GM18511 (cell line): ENCODE data around the gene FBXL7.
"Not testable (repeated sequence)": the region's sequence is repeated elsewhere in the genome, so short reads cannot be mapped to it uniquely, and the experiment has no call there.

Experiments used
- ATAC-seq: cut with Tn5 transposase; IDR thresholded peaks from one replicate; pipeline ENCODE4 v1.9.1; 2021; ENCODE audit warnings: mild to moderate bottlenecking, moderate library complexity; ENCODE audit not compliant: unreplicated experiment

The FBXL7 gene

GRCh38 chr5:15852949-15853348 is 353.0 kb downstream of the FBXL7 start:
- ATAC-seq, result no peak

GRCh38 chr5:15858326-15858725 is 358.3 kb downstream of the FBXL7 start:
- no peak for ATAC-seq

- ATAC-seq, result no peak
These were observed 364.7 kb downstream of the FBXL7 start for GRCh38 chr5:15864536-15865215.

- not testable (repeated sequence) for ATAC-seq
These were observed 372.3 kb downstream of the FBXL7 start for GRCh38 chr5:15872259-15872658.

- ATAC-seq, result no peak
These were observed 377.9 kb downstream of the FBXL7 start for GRCh38 chr5:15877914-15878313.

- no peak for ATAC-seq
These were observed 380.2 kb downstream of the FBXL7 start for GRCh38 chr5:15880201-15880600.

GRCh38 chr5:15885156-15885555 is 385.2 kb downstream of the FBXL7 start:
- no peak for ATAC-seq

- ATAC-seq, result no peak
These were observed 386.2 kb downstream of the FBXL7 start for GRCh38 chr5:15886156-15886555.

GRCh38 chr5:15887093-15887492 is 387.1 kb downstream of the FBXL7 start:
- no peak for ATAC-seq

- ATAC-seq, result no peak
These were observed 389.0 kb downstream of the FBXL7 start for GRCh38 chr5:15889001-15889400.

- ATAC-seq, result no peak
These were observed 393.9 kb downstream of the FBXL7 start for GRCh38 chr5:15893866-15894265.

- ATAC-seq, result no peak
These were observed 397.7 kb downstream of the FBXL7 start for GRCh38 chr5:15897656-15898055.

- ATAC-seq, result no peak
These were observed 398.7 kb downstream of the FBXL7 start for GRCh38 chr5:15898641-15899040.

- no peak for ATAC-seq
These were observed 399.5 kb downstream of the FBXL7 start for GRCh38 chr5:15899481-15899880.

- ATAC-seq, result no peak
These were observed 401.2 kb downstream of the FBXL7 start for GRCh38 chr5:15901151-15901550.

GRCh38 chr5:15902066-15902465 is 402.1 kb downstream of the FBXL7 start:
- ATAC-seq, result no peak

- no peak for ATAC-seq
These were observed 405.2 kb downstream of the FBXL7 start for GRCh38 chr5:15904899-15905830.

- no peak for ATAC-seq
These were observed 414.7 kb downstream of the FBXL7 start for GRCh38 chr5:15914638-15915037.

- no peak for ATAC-seq
These were observed 426.6 kb downstream of the FBXL7 start for GRCh38 chr5:15926586-15926985.

GRCh38 chr5:15927710-15928380 is 427.9 kb downstream of the FBXL7 start:
- ATAC-seq, result no peak

GRCh38 chr5:15929611-15930263 is 429.8 kb downstream of the FBXL7 start:
- ATAC-seq, result no peak
